GM10266 (cell line): ENCODE data around the gene LIN9.

ENCODE experiments used
- DNase-seq: peaks from one replicate; pipeline ENCODE4 v3.0.0; 2012; ENCODE audit errors: extremely low spot score
- TF ChIP-seq, protein P1 (sequence below): IDR thresholded peaks from 2 replicates; pipeline ENCODE4 v1.5.1; 2012; ENCODE audit warnings: mild to moderate bottlenecking, low read depth; ENCODE audit not compliant: control insufficient read depth, insufficient read depth; ENCODE audit errors: missing control alignments

LIN9 gene

DNA sequence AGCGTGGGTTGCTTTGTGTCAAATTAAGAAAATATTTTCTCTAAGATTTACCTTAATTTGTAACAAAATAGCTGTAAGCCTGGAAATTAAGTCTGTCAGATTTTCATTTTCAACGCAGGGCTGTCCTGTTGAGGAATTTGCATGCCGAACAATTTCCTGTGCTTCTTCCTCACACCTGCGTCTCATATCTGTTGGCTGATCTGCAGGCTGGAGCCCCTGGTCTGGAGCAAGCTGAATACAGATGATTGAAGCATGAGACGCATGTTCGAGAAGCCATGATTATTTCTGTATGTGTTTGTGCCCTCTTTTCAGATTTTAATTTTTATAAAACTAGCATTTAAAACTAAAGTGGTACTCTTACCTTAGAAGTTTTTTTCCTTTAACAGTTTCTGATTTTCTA, 75.7 kb downstream of the LIN9 start:
- TF ChIP-seq, protein P1, sequence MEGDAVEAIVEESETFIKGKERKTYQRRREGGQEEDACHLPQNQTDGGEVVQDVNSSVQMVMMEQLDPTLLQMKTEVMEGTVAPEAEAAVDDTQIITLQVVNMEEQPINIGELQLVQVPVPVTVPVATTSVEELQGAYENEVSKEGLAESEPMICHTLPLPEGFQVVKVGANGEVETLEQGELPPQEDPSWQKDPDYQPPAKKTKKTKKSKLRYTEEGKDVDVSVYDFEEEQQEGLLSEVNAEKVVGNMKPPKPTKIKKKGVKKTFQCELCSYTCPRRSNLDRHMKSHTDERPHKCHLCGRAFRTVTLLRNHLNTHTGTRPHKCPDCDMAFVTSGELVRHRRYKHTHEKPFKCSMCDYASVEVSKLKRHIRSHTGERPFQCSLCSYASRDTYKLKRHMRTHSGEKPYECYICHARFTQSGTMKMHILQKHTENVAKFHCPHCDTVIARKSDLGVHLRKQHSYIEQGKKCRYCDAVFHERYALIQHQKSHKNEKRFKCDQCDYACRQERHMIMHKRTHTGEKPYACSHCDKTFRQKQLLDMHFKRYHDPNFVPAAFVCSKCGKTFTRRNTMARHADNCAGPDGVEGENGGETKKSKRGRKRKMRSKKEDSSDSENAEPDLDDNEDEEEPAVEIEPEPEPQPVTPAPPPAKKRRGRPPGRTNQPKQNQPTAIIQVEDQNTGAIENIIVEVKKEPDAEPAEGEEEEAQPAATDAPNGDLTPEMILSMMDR = no peak
- DNase-seq = no peak

- TF ChIP-seq, protein P1 = no peak
- DNase-seq = no peak
Measured at GRCh38 chr1:226226601-226227000, 82.4 kb downstream of the LIN9 start.

DNA sequence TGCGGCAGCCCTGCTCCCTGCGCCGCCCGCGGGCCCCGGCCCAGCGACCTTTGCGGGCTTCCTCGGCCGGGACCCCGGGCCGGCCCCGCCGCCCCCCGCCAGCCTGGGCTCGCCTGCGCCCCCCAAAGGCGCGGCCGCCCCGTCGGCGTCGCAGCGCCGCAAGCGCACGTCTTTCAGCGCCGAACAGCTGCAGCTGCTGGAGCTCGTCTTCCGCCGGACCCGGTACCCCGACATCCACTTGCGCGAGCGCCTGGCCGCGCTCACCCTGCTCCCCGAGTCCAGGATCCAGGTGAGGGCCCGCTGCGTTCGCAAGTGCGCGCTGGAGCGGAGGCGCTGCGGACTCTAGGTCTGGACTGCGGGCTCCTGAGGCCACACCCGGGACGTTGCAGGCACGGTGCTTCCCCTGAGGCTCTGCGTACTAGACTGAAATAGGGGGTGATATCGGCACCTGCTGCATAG, 85.1 kb downstream of the LIN9 start:
- peak; percentile 75 for DNase-seq
- TF ChIP-seq, protein P1 = peak; percentile 40

DNA sequence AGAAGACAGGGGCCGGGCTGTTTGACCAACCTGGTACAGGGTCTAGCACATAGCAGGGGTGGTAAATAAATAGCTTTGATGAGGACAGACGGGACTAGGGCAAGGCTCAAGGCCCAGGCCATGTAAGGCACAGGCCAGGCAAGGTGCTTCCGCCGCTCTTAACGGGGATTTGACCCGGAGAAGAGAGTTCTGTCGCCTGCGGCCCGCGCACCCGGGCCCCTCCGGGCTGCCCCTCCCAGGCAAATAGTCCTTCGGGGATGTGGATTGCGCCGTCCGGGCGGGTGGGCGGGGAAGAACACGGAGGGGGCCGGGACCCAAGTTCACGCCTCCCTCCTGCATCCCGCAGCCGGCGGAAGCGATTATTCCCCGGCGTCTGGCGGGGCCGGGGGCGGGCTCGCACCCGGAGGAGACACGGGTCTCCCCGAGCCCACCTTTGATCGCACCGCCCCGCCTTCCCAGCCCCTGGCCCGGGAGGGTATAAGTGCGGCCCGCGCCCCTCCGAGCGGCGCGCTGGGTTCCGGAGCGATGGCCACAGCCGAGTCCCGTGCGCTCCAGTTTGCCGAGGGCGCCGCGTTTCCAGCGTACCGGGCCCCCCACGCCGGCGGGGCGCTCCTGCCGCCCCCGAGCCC, 85.7 kb downstream of the LIN9 start, which contains the start of gene MIXL1:
Gene MIXL1 (plus strand): TSS at position 508 of the 629 bp plus-strand sequence. CDS start 18 bp downstream, at position 526.
- DNase-seq = peak; percentile 48
- TF ChIP-seq, protein P1 = no peak

- DNase-seq = no peak
- TF ChIP-seq, protein P1 = no peak
Measured at GRCh38 chr1:226222686-226223085, 86.3 kb downstream of the LIN9 start.

GRCh38 chr1:226220473-226221189, 88.3 kb downstream of the LIN9 start:
- DNase-seq = no peak
- TF ChIP-seq, protein P1 = no peak

DNA sequence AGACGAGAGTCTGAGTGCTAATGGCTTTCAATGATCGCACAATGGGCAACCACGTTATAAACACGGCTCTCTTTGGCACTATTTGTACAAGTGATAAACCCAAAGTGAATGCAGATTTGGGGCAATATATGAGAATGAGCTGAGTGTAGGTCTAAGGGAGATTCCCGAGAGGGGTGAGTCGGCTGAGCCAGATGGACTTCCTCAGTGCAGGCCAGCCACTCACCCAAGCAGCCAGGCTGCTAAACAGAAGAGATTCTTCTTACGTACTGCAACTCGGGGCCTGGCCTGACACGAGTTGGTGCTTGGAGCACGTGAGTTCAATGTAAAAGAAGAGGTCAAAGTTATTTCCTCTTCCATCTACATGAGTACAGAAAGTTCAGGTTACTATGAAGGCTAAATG, 91.7 kb downstream of the LIN9 start:
- DNase-seq = no peak
- TF ChIP-seq, protein P1 = no peak
